Type B pancreatic cell (in vitro differentiated cells): ENCODE data around the gene CNN3. TPM values are rescaled to one million over a fixed set of nuclear protein-coding genes. Genes with fewer than 3 reads are reported as not detected.

Experiments
- DNase-seq: peaks from one replicate; pipeline ENCODE4 v3.0.0; 2021; ENCODE audit warnings: mixed read lengths; ENCODE audit not compliant: unreplicated experiment; ENCODE audit errors: extremely low spot score
- H3K27ac Mint-ChIP-seq: 2 replicates; pipeline ENCODE4 v1.8.0; 2021; ENCODE audit warnings: mild to moderate bottlenecking, mixed read lengths
- H3K27me3 Mint-ChIP-seq: 2 replicates; pipeline ENCODE4 v1.8.0; 2021; ENCODE audit warnings: mixed read lengths
- H3K36me3 Mint-ChIP-seq: 2 replicates; pipeline ENCODE4 v1.8.0; 2021; ENCODE audit warnings: mixed read lengths
- H3K4me1 Mint-ChIP-seq: one replicate; pipeline ENCODE4 v1.8.0; 2021; ENCODE audit warnings: mixed read lengths; ENCODE audit not compliant: unreplicated experiment
- H3K4me3 Mint-ChIP-seq: 2 replicates; pipeline ENCODE4 v1.8.0; 2021; ENCODE audit warnings: mild to moderate bottlenecking, mixed read lengths
- H3K9me3 Mint-ChIP-seq: 2 replicates; pipeline ENCODE4 v1.8.0; 2021; ENCODE audit warnings: mixed read lengths
- CTCF ChIP-seq: fragments of 200-600 bp; sonication (generic); conservative IDR thresholded peaks from 2 replicates; pipeline ENCODE4 v1.5.0; 2021; ENCODE audit warnings: antibody characterized with exemption, mild to moderate bottlenecking
- total RNA-seq: library from RNA; stranded (reverse); gene quantifications from 2 replicates; pipeline ENCODE4 v1.2.1, GENCODE V29; 2021; ENCODE audit warnings: low replicate concordance

Gene CNN3
- total RNA-seq, 1 donor from 2014 or later: 258 TPM

- TF ChIP-seq CTCF: no peak
- no peaks in the 10 kb centered on the region for H3K9me3 Mint-ChIP-seq
- H3K27ac Mint-ChIP-seq: no peak overlapping the region
- H3K36me3 Mint-ChIP-seq: peaks cover 5% of the 10 kb centered on the region
- peaks cover 20% of the 10 kb centered on the region for H3K4me1 Mint-ChIP-seq
- H3K4me3 Mint-ChIP-seq: no peak overlapping the region
- H3K27me3 Mint-ChIP-seq: no peaks in the 10 kb centered on the region
- DNase-seq: no peak
These were observed 51.1 kb downstream of the CNN3 start for GRCh38 chr1:94875794-94876193.

- Mint-ChIP-seq H3K9me3 (no peaks in the 10 kb centered on the region), H3K4me1 (peaks cover 20% of the 10 kb centered on the region), H3K36me3 (peaks cover 8% of the 10 kb centered on the region), H3K27me3 (no peaks in the 10 kb centered on the region), H3K27ac (no peak overlapping the region), H3K4me3 (no peak overlapping the region)
- DNase-seq: no peak
- TF ChIP-seq CTCF: no peak
These were observed 52.5 kb downstream of the CNN3 start for GRCh38 chr1:94874423-94874822.

GRCh38 chr1:94873520-94874351 lies 53.2 kb downstream of the CNN3 start:
- peaks cover 11% of the 10 kb centered on the region for H3K36me3 Mint-ChIP-seq
- H3K27ac Mint-ChIP-seq: peak overlapping the region; percentile 74
- no peaks in the 10 kb centered on the region for H3K27me3 Mint-ChIP-seq
- TF ChIP-seq CTCF: no peak
- no peak for DNase-seq
- peaks cover 20% of the 10 kb centered on the region for H3K4me1 Mint-ChIP-seq
- no peaks in the 10 kb centered on the region for H3K9me3 Mint-ChIP-seq
- H3K4me3 Mint-ChIP-seq: peak overlapping the region; percentile 53

GRCh38 chr1:94872771-94873495 lies 54.0 kb downstream of the CNN3 start:
- Mint-ChIP-seq H3K27ac (peak overlapping the region; percentile 74), H3K4me3 (peak overlapping the region; percentile 53), H3K9me3 (no peaks in the 10 kb centered on the region), H3K36me3 (peaks cover 7% of the 10 kb centered on the region), H3K27me3 (no peaks in the 10 kb centered on the region), H3K4me1 (peaks cover 15% of the 10 kb centered on the region)
- TF ChIP-seq CTCF: no peak
- DNase-seq: no peak

- Mint-ChIP-seq H3K9me3 (no peaks in the 10 kb centered on the region), H3K27me3 (no peaks in the 10 kb centered on the region), H3K36me3 (peaks cover 10% of the 10 kb centered on the region), H3K27ac (no peak overlapping the region), H3K4me3 (no peak overlapping the region), H3K4me1 (peaks cover 28% of the 10 kb centered on the region)
- no peak for TF ChIP-seq CTCF
- DNase-seq: no peak
These were observed 55.9 kb downstream of the CNN3 start for GRCh38 chr1:94871031-94871430.
